ENCODE results near the gene CFAP91. TPM values are rescaled to one million over a fixed set of nuclear protein-coding genes. Genes with fewer than 3 reads are reported as not detected.
"Not testable (repeated sequence)": the region's sequence is repeated elsewhere in the genome, so short reads cannot be mapped to it uniquely, and the experiment has no call there.

Gene CFAP91
- total RNA-seq, 1 donor from 2014 or later = not detected

GRCh38 chr3:119665954-119666559 lies 36.8 kb upstream of the CFAP91 start:
- peaks cover 9% of the 10 kb centered on the region for H3K4me1 Mint-ChIP-seq (ENCODE audit: low read depth)
- no peak overlapping the region for H3K4me3 Mint-ChIP-seq
- H3K36me3 Mint-ChIP-seq (ENCODE audit: low read depth) = peaks cover 20% of the 10 kb centered on the region
- H3K27ac Mint-ChIP-seq = no peak overlapping the region
- intact Hi-C loops (cut with micrococcal nuclease) = no loop called here
- H3K27me3 Mint-ChIP-seq (ENCODE audit: insufficient read depth) = no peaks in the 10 kb centered on the region
- H3K9me3 Mint-ChIP-seq = no peaks in the 10 kb centered on the region
- DNase-seq (ENCODE audit: low spot score) = no peak

- Mint-ChIP-seq H3K9me3 (no peaks in the 10 kb centered on the region), H3K4me3 (no peak overlapping the region), H3K4me1 (ENCODE audit: low read depth) (peaks cover 28% of the 10 kb centered on the region), H3K27ac (no peak overlapping the region), H3K36me3 (ENCODE audit: low read depth) (peaks cover 47% of the 10 kb centered on the region), H3K27me3 (ENCODE audit: insufficient read depth) (no peaks in the 10 kb centered on the region)
- intact Hi-C loops (cut with micrococcal nuclease) = no loop called here
- no peak for DNase-seq (ENCODE audit: low spot score)
Measured at GRCh38 chr3:119669906-119670570, 32.8 kb upstream of the CFAP91 start.

- H3K9me3 Mint-ChIP-seq = no peaks in the 10 kb centered on the region
- peaks cover 52% of the 10 kb centered on the region for H3K4me1 Mint-ChIP-seq (ENCODE audit: low read depth)
- intact Hi-C loops (cut with micrococcal nuclease) = no loop called here
- no peak overlapping the region for H3K27ac Mint-ChIP-seq
- H3K4me3 Mint-ChIP-seq = no peak overlapping the region
- no peak for DNase-seq (ENCODE audit: low spot score)
- H3K36me3 Mint-ChIP-seq (ENCODE audit: low read depth) = peaks cover 52% of the 10 kb centered on the region
- peaks cover 2% of the 10 kb centered on the region for H3K27me3 Mint-ChIP-seq (ENCODE audit: insufficient read depth)
Measured at GRCh38 chr3:119672776-119673175, 30.0 kb upstream of the CFAP91 start.

GRCh38 chr3:119673875-119674274 lies 28.9 kb upstream of the CFAP91 start:
- no peak overlapping the region for H3K4me3 Mint-ChIP-seq
- intact Hi-C loops (cut with micrococcal nuclease) = no loop called here
- H3K27ac Mint-ChIP-seq = no peak overlapping the region
- no peaks in the 10 kb centered on the region for H3K9me3 Mint-ChIP-seq
- peaks cover 51% of the 10 kb centered on the region for H3K36me3 Mint-ChIP-seq (ENCODE audit: low read depth)
- H3K27me3 Mint-ChIP-seq (ENCODE audit: insufficient read depth) = peaks cover 2% of the 10 kb centered on the region
- no peak for DNase-seq (ENCODE audit: low spot score)
- peaks cover 53% of the 10 kb centered on the region for H3K4me1 Mint-ChIP-seq (ENCODE audit: low read depth)

- Mint-ChIP-seq H3K4me3 (peak overlapping the region; percentile 91), H3K27ac (peak overlapping the region; percentile 96), H3K36me3 (ENCODE audit: low read depth) (peaks cover 42% of the 10 kb centered on the region), H3K9me3 (no peaks in the 10 kb centered on the region), H3K27me3 (ENCODE audit: insufficient read depth) (peaks cover 2% of the 10 kb centered on the region), H3K4me1 (ENCODE audit: low read depth) (peaks cover 53% of the 10 kb centered on the region)
- intact Hi-C loops (cut with micrococcal nuclease) = no loop called here
- no peak for DNase-seq (ENCODE audit: low spot score)
Measured at GRCh38 chr3:119675188-119675874, 27.5 kb upstream of the CFAP91 start.

GRCh38 chr3:119676020-119676419 lies 26.8 kb upstream of the CFAP91 start:
- H3K36me3 Mint-ChIP-seq (ENCODE audit: low read depth) = peaks cover 37% of the 10 kb centered on the region
- H3K27ac Mint-ChIP-seq = peak overlapping the region; percentile 96
- H3K4me1 Mint-ChIP-seq (ENCODE audit: low read depth) = peaks cover 49% of the 10 kb centered on the region

GRCh38 chr3:119676771-119677640 lies 25.8 kb upstream of the CFAP91 start, which contains the start of gene COX17:
Gene COX17 (minus strand): TSS chr3:119677406. CDS start chr3:119677310, 96 bp downstream.
- peak; percentile 95 for DNase-seq (ENCODE audit: low spot score)
- peak within 1 kb of the TSS; percentile 96 for H3K27ac Mint-ChIP-seq
- peak within 1 kb of the TSS; percentile 91 for H3K4me3 Mint-ChIP-seq
- H3K4me1 Mint-ChIP-seq (ENCODE audit: low read depth) = peaks cover 44% of the 10 kb centered on the region
- no peaks in the 10 kb centered on the region for H3K9me3 Mint-ChIP-seq
- peaks cover 29% of the 10 kb centered on the region for H3K36me3 Mint-ChIP-seq (ENCODE audit: low read depth)
- intact Hi-C loops (cut with micrococcal nuclease) = loop anchor here (1.0 to 2.0 kb wide), 18 partner anchors 23 to 1870 kb away; partner anchors contain the start of genes ADPRH, ARHGAP31, GSK3B and GTF2E1
- peaks cover 2% of the 10 kb centered on the region for H3K27me3 Mint-ChIP-seq (ENCODE audit: insufficient read depth)

More at GRCh38 chr3:119676020-119676419, 26.8 kb upstream of the CFAP91 start:
- peaks cover 2% of the 10 kb centered on the region for H3K27me3 Mint-ChIP-seq (ENCODE audit: insufficient read depth)
- DNase-seq (ENCODE audit: low spot score) = no peak
- H3K9me3 Mint-ChIP-seq = no peaks in the 10 kb centered on the region
- H3K4me3 Mint-ChIP-seq = peak overlapping the region; percentile 91
- intact Hi-C loops (cut with micrococcal nuclease) = loop anchor here (2.0 kb wide), 4 partner anchors 47 to 1871 kb away; no protein-coding TSS in a partner anchor

- no peak for DNase-seq (ENCODE audit: low spot score)
- intact Hi-C loops (cut with micrococcal nuclease) = loop anchor here (1.0 to 2.0 kb wide), 18 partner anchors 23 to 1869 kb away; partner anchors contain the start of genes ADPRH, ARHGAP31, GSK3B and GTF2E1
- H3K4me1 Mint-ChIP-seq (ENCODE audit: low read depth) = peaks cover 39% of the 10 kb centered on the region
- H3K36me3 Mint-ChIP-seq (ENCODE audit: low read depth) = peaks cover 25% of the 10 kb centered on the region
- H3K27ac Mint-ChIP-seq = peak overlapping the region; percentile 96
- no peaks in the 10 kb centered on the region for H3K9me3 Mint-ChIP-seq
- H3K4me3 Mint-ChIP-seq = peak overlapping the region; percentile 91
- H3K27me3 Mint-ChIP-seq (ENCODE audit: insufficient read depth) = peaks cover 2% of the 10 kb centered on the region
Measured at GRCh38 chr3:119677641-119677934, 25.2 kb upstream of the CFAP91 start.

- H3K9me3 Mint-ChIP-seq; H3K27ac Mint-ChIP-seq; H3K4me3 Mint-ChIP-seq; DNase-seq (ENCODE audit: low spot score); H3K27me3 Mint-ChIP-seq (ENCODE audit: insufficient read depth); intact Hi-C loops (cut with micrococcal nuclease): not testable (repeated sequence)
- Mint-ChIP-seq H3K4me1 (ENCODE audit: low read depth) (peaks cover 33% of the 10 kb centered on the region), H3K36me3 (ENCODE audit: low read depth) (peaks cover 19% of the 10 kb centered on the region)
Measured at GRCh38 chr3:119678209-119678608, 24.6 kb upstream of the CFAP91 start.

- DNase-seq (ENCODE audit: low spot score) = no peak
- Mint-ChIP-seq H3K27ac (no peak overlapping the region), H3K36me3 (ENCODE audit: low read depth) (peaks cover 11% of the 10 kb centered on the region), H3K4me1 (ENCODE audit: low read depth) (peaks cover 27% of the 10 kb centered on the region), H3K9me3 (no peaks in the 10 kb centered on the region), H3K27me3 (ENCODE audit: insufficient read depth) (peaks cover 2% of the 10 kb centered on the region), H3K4me3 (no peak overlapping the region)
- intact Hi-C loops (cut with micrococcal nuclease) = loop anchor here (5.0 to 10.0 kb wide), 2 partner anchors 583 to 645 kb away; partner anchors contain the start of gene IGSF11
Measured at GRCh38 chr3:119679874-119680273, 22.9 kb upstream of the CFAP91 start.

GRCh38 chr3:119681279-119681678 lies 21.5 kb upstream of the CFAP91 start:
- no peak for DNase-seq (ENCODE audit: low spot score)
- Mint-ChIP-seq H3K27me3 (ENCODE audit: insufficient read depth) (peaks cover 2% of the 10 kb centered on the region), H3K9me3 (no peaks in the 10 kb centered on the region), H3K36me3 (ENCODE audit: low read depth) (peaks cover 2% of the 10 kb centered on the region), H3K4me3 (no peak overlapping the region), H3K4me1 (ENCODE audit: low read depth) (peaks cover 13% of the 10 kb centered on the region), H3K27ac (no peak overlapping the region)
- intact Hi-C loops (cut with micrococcal nuclease) = loop anchor here (1.0 to 10.0 kb wide), 6 partner anchors 406 to 797 kb away; partner anchors contain the start of gene IGSF11

- no peak overlapping the region for H3K27ac Mint-ChIP-seq
- peaks cover 7% of the 10 kb centered on the region for H3K9me3 Mint-ChIP-seq
- H3K4me3 Mint-ChIP-seq = no peak overlapping the region
- DNase-seq (ENCODE audit: low spot score) = no peak
- no peaks in the 10 kb centered on the region for H3K27me3 Mint-ChIP-seq (ENCODE audit: insufficient read depth)
- intact Hi-C loops (cut with micrococcal nuclease) = loop anchor here (5.0 to 10.0 kb wide), 2 partner anchors 586 to 649 kb away; partner anchors contain the start of gene IGSF11
- H3K36me3 Mint-ChIP-seq (ENCODE audit: low read depth) = no peaks in the 10 kb centered on the region
- no peaks in the 10 kb centered on the region for H3K4me1 Mint-ChIP-seq (ENCODE audit: low read depth)
Measured at GRCh38 chr3:119683421-119683820, 19.4 kb upstream of the CFAP91 start.

All from activated T-helper 1 cell treated with anti-CD3 and anti-CD28 coated beads, Interleukin-12 subunit alpha, Interleukin-12 subunit beta, Interleukin-2, Interleukin-4 antibody, amounts not matched to agents 30 ng/mL and 10 ng/mL and 1 ng/mL, durations not matched to agents 14 hours and 24 hours and 36 hours (primary cell).